Activated CD8-positive, alpha-beta memory T cell treated with anti-CD3 and anti-CD28 coated beads, Interleukin-2, amount 50 U/mL, for 24 hours (primary cell): Measurements from ENCODE around the gene DMPK.
"Not testable (repeated sequence)": the region's sequence is repeated elsewhere in the genome, so short reads cannot be mapped to it uniquely, and the experiment has no call there.

Experiments used
- DNase-seq: peaks from one replicate; pipeline ENCODE4 v3.0.0-alpha.2; 2020; ENCODE audit errors: extremely low read depth

DMPK gene

GRCh38 chr19:45746866-45747265, 35.4 kb downstream of the DMPK start:
- no peak for DNase-seq

- DNase-seq = no peak
Observed at GRCh38 chr19:45745606-45746005, 36.7 kb downstream of the DMPK start.

GRCh38 chr19:45742969-45743368, 39.3 kb downstream of the DMPK start:
- DNase-seq = no peak

- DNase-seq = no peak
Observed at GRCh38 chr19:45739498-45740439, 42.5 kb downstream of the DMPK start.

GRCh38 chr19:45733160-45733810, 49.0 kb downstream of the DMPK start, which contains the start of gene MEIOSIN:
TSS of gene MEIOSIN (plus strand) at chr19:45733439. CDS start at chr19:45735377, 1,938 bp downstream.
- no peak for DNase-seq

GRCh38 chr19:45730368-45731288, 51.7 kb downstream of the DMPK start, which contains the start of gene FBXO46:
TSS of gene FBXO46 (minus strand) at chr19:45730896. CDS start at chr19:45713495, 17,401 bp downstream.
- DNase-seq = peak; percentile 89

GRCh38 chr19:45729800-45730290, 52.4 kb downstream of the DMPK start:
- DNase-seq = no peak

- DNase-seq = not testable (repeated sequence)
Observed at GRCh38 chr19:45728683-45729082, 53.6 kb downstream of the DMPK start.

- DNase-seq = not testable (repeated sequence)
Observed at GRCh38 chr19:45720065-45720464, 62.2 kb downstream of the DMPK start.
